COLO668 (cell line): Measurements from ENCODE around the gene IDUA.
"Not testable (repeated sequence)": the region's sequence is repeated elsewhere in the genome, so short reads cannot be mapped to it uniquely, and the experiment has no call there.

Source experiments
- DNase-seq: peaks from one replicate; lab custom pipeline; 2025; ENCODE audit not compliant: unreplicated experiment; lab: John Stamatoyannopoulos, UW

Gene IDUA

DNA sequence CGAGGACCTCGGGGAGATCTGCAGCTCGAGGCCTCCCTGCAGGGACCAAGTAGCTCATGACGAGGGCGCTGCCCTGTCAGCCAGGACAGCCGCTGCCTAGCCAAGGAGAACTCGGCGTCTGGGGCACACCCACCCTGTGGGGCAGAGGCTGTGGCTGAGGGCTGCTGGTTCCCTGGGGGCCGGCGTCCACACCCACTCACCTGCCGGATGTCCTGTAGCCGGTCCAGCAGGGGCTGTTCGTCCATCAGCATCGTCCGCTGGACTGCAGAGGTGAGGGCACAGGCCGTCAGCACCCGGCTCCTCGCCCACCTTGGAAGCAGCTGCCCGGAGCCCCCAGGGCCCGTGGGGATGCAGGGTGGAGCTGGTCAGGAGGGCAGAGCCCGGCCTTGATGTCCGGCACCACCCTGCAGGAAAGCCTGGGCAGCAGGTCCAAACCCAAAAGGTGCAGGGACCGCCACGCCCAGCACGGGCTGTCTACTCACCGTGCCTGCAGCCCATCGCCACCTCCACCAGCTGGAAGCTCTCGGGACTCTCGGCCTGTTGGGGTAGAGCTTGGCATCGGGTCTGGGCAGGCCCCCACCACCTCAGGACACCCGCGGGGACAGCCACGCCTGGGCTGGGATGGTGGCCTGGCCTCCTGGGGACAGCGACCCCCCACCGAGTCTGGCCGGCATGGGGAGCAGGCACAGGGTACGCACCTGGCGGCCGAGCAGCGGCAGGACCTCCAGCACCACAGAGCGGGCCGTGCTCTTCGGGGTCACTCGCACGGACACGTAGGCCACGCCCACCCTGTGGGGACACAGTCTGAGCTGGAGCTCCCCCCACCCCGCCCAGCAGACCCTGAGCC lies 20.4 kb upstream of the IDUA start:
- no peak for DNase-seq

- DNase-seq, result no peak
These were observed 19.4 kb upstream of the IDUA start for GRCh38 chr4:967113-968104.

DNA sequence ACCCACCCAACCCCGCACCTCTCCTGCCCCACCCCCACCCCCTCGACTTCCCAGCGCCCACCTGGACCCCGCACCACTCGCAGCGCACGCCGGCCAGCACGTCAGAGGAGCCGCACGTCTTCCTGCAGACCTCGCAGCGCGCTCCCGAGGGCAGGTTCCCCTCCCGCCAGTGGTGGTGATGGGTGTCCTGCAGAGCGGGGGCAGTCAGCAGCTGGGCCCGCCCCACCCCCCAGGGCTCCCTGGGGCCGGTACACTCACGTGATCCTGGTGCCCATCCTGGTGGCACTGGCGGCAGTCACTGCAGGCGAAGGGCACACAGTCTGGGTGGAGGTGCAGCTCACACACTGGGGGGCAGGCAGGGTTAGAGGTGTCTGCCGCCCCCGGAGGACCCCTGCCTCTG lies 18.6 kb upstream of the IDUA start:
- no peak for DNase-seq

DNA sequence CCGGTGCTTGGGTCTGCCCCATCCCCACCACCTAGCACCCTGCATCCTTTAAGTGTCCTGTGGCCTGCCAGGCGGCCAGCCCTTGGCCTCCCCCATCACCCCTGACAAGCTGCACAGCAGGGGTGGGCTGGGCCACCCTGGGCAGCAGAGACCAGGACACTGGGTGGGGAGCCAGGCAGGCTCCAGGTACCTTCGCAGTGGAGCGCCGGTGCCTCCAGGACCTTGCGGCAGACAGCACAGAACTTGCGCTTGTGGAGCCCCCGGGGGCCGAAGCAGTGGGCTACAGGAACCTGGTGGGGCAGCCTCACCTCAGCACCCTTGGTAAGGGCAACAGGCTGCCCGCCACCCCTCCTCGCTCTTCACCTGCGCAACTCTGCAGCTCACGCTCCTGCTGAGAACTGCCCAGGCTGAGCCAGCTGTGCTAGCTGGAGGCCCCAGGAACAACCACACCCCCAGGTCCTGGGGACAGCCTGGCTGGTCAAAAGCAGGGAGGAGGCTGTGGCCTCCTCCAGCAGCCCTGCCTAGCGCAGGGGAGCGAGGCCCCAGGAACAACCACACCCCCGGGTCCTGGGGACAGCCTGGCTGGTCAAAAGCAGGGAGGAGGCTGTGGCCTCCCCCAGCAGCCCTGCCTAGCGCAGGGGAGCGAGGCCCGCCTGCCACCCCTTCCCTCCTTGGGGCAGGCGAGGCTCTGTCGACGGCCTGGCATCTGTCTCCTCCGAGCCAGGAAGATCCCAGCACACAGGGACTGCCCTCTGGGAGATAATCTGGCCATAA lies 18.0 kb upstream of the IDUA start:
- DNase-seq, result no peak

GRCh38 chr4:970046-970745 lies 16.6 kb upstream of the IDUA start:
- no peak for DNase-seq

DNA sequence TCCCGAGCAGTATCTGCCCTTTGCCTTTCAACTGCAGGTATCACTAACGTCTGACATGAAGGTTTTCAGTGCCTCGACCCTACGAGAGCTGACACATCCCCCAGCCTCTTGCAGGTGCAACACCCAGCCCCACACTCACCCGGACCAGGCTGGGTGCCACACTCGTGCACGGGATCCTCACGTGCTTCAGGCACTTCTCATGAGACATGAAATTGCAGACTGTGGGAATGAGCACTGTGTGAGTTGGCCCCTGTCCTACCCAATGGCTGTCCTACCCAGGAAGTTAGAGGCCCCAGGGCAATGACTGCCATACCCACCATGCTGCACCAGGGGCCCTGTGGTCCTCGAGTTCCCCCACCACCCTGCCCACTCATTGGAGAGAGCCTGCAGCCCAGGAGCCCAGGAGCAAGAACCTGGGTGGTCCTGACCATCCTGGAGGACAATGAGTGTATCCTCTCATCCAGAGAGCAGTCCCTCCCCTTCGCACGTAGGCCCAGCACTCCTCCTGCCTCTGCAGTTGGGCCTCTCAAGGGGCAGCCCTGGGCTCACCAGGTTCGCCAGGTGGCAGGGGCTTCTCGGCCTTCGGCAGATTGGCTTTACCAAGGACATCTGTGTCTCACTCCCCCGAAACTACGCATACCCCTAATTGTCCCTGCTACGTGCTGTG lies 15.9 kb upstream of the IDUA start:
- DNase-seq, result no peak

GRCh38 chr4:971666-972500 lies 15.0 kb upstream of the IDUA start:
- no peak for DNase-seq

DNA sequence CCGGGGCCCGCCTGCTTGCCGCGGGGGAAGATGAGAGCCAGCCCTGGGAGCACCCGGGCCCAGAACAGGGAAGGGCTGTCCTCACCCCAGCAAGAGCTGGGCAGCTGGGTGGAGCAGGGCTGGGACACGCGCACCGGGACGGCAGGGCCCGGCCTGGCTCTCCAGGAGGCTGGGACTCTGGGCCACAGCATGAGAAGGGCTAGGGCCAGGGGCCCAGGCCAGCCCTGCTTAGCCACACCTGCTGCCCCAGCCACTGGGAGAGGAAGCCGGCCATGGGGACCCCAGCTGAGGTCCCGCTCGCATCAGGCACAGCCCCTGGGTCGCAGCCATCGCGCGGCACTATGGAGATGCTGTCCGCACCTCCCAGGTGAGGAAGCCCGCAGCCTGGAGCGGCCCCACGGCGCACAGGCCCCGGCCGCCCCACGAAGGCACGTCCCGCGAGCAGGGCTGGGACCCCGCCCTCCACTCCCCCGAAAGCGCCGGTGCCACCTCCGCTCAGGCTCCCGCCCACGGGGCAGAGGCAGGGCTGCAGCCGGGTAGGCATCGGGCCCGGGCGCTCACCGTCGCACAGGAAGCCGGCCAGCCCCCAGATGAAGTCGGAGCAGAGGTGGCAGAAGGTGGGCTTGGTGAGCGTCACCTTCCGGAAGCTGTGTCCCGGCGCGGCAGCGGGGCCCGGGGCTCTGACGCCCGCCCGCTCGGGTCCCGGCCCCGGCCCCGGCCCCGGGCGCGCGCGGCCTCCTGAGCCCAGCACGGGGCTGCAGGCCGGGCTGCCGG lies 14.0 kb upstream of the IDUA start:
- peak; percentile 49 for DNase-seq

DNA sequence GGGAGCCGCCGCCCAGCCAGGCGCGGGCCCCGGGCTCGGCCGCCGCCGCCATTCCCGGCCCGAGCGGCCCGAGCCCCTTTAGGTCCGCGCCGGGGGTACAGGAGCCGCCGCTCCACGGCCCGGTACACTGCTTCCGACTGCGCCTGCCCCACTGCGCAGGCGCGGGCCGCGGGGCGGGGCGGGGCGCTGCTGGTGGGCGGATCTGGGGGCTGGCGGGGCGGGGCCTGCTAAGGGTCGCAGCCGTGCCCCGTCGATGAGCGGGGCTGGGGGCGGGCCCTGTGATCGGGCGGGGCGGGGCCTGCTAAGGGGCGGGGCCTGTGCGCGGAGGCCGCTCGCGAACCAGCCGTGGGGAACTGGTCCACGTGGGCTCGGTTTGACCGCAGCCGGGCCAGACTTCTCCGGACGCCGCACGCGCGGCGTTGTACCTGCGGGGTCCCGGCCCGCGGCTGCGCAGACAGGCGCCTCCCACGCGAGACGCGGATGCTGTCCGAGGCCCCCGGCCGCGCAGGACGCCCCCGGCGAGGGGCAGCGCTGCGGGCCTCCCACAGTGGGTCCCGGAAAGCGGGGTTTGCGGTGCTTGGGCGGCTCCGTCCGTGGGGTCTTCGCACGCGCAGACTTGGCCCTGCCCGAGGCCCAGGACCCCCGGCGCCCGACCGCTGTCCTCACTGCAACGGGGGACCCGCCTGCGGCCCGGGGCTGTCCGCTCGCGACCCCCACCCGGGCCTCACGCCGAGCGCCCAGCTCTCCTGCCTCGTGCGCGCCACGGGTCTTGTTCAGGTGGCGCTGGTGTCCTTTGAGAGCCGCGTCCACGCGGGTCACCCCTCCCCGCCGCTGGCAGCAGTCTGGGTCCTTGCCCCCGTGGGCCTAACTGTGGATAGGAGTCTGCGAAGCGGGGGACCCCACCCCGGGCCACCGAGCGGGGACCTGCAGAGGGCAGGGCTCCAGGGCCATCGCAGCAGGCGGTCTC lies 13.1 kb upstream of the IDUA start, which contains the start of gene DGKQ:
TSS of gene DGKQ (minus strand) at position 139 of the 967 bp plus-strand sequence. CDS start at position 52, 87 bp downstream.
- peak; percentile 80 for DNase-seq

DNA sequence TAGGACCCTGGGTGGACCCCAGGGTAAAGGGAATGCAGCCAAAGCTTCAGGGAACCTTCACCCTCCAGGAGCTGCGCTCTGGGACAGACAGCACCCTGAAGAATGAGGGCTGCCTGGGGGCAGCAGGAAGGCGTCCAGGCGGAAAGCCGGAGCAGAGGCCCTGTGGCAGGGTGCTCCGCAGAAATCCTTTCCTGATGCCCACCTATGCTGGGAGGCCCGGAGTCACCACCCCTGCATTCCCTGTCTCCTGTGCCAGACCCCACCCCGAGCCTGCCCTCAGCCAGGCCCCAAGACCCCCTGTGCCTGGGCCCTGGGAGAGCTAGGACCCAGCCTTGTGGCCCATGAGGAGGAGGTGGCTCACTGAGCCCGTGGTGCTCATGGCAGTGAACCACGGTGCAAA lies 12.2 kb upstream of the IDUA start:
- DNase-seq, result no peak

- not testable (repeated sequence) for DNase-seq
These were observed 10.8 kb upstream of the IDUA start for GRCh38 chr4:976016-976415.

DNA sequence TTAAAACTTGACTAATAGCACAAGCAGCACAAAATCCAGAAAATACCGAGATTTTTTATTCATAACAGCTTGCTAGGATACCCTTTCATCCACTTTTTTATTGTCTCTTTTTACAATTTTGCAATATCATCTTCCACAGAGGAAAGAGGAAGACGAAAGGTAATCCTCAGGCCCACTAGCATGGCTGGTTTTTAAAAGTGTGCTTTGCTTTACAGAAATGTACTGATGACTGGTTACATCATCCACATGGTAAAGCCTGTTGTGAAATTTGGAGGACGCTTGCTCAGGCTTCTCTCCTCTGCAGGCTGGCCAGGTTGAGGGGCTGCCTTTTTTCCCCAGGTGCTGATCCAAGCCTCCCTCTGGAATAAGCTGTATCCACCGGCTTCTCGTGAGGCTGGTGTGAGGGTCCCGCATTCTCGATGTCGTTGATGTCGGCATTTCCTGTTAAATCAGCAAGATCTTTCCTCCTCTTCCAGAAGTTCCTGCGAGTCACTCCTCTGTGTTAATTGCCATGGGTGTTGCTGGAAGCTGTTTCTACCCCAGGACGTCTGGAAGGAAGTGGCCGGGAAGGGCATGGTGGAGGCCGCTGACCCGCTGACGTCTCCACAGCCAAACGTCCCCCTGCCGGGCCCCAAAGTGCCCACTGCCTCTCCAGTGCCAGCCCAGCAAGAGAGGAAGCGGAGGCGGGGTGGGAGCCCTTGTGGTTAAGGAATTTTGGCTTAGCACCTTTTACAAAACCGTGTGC lies 7.7 kb upstream of the IDUA start:
- DNase-seq, result no peak

DNA sequence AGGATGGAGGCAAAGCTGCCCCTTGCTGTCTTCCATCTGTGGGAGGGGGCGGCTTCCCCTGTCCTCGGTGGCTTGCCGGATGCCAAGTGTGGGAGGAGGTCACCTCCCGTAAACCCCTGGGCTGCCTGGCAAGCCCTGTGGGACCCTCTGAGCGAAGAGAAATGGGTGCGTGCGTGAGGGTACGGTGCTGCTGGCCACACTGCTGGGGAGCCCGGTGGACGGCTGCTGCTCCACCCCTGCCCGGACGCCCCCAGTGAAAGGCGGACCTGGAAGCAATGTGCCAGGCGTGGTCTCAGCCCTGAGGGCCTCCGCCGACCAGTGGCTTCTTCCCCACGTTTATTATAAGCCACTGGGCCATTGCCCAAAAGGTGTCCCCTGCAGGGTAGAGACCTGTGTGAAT lies 4.6 kb upstream of the IDUA start:
- DNase-seq, result no peak

DNA sequence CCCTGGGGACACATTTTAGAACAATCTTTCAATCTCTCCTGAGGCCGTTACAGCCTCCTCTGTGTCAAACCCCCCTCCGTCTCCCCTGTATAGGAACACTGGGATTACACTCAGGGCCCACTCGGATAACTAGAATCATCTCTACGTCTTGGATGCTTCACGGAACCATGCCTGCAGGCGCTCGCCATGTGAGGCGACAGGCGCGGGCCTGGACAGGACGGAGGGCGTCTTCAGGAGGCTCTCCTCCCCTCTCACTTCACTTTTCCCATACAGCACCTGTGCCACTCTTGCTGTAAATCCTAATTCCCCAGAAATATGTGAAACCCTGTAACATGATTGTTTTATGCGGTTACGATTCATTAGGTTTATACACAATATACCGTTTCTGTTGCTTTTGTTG lies 4.0 kb upstream of the IDUA start:
- DNase-seq, result no peak

DNA sequence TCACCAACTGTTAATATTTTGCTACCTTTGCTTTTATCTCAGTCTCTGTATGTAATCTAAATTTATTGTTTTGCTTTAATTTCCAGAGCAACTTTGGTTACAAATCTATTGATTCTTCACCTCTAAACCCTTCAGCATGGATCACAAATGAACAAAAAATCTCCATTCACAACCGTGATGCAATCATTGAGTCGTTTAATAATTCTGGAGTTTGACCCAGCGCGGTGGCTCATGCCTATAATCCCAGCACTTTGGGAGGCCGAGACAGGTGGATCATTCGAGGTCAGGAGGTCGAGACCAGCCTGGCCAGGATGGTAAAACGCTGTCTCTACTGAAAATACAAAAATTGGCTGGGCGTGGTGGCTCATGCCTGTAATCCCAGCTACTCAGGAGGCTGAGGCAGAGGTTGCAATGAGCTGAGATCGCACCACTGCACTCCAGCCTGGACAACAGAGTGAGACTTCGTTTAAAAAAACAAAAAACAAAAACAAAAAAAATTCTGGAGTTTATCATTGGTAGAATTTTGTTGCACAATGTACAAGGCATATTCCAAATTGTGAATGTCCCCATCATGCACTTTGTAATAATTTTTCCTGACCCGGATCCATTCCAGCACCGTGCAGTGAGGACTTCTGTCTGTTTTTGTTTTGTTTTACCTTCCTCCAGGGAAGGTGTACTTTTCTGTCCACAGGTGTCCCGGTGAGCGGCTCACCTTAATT lies 2.3 kb upstream of the IDUA start:
- no peak for DNase-seq
